GM18951 (cell line): ENCODE data around the gene CDH4.
"Not testable (repeated sequence)": the region's sequence is repeated elsewhere in the genome, so short reads cannot be mapped to it uniquely, and the experiment has no call there.

Experiments
- POLR2A ChIP-seq: IDR thresholded peaks from 4 replicates; pipeline ENCODE4 v1.6.1; 2011; ENCODE audit warnings: mild to moderate bottlenecking; ENCODE audit not compliant: insufficient read length, insufficient read depth; ENCODE audit errors: extremely low read depth
- in situ Hi-C: fragments of 300-500 bp; cut with MboI; formaldehyde crosslinking; loops from one replicate; pipeline ENCODE4 v1.12.0; 2022; ENCODE audit warnings: low sequenced_read_pairs, mixed read lengths, inconsistent platforms; ENCODE audit not compliant: unreplicated experiment

CDH4 gene

DNA sequence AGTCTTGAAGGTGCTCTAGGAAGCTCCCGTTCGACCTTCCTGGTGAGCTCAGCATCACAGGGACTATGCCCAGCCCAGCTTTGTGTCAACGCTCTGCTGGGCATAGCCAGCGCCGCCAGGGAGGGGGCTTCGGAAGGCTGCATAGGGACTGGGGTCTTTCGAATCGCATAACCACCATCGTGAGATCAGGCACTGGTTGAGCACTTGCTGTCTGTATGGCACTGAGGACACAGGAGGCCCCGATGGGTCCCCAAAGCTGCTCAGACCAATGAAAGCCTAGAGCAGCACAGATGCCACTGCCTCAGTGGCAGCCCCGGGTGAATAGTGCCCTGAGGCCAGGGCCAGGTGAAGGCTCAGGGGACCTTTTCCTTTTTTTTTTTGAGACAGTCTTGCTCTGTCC is 716.9 kb downstream of the CDH4 start:
- in situ Hi-C loops, result no loop called here
- TF ChIP-seq POLR2A, result no peak

- in situ Hi-C loops, result no loop called here
- TF ChIP-seq POLR2A, result no peak
Measured at GRCh38 chr20:61969806-61970205, 717.7 kb downstream of the CDH4 start.

DNA sequence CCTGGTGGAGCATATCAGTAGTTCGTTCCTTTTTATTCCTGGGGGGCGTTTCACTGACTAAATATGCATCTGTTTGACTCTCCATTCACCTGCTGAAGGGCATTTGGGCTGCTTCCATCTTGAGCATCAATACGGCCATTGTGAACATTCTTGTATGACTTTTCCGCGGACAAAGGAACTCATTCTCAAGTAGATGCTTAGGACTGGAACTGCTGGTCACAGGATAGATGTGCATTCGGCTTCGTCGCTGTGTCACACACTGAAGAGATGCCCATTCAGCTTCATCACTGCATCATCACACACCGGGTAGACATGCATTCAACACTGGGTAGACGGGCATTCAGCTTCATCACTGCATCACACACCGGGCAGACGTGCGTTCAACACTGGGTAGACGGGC is 718.3 kb downstream of the CDH4 start:
- in situ Hi-C loops, result no loop called here
- TF ChIP-seq POLR2A, result no peak

GRCh38 chr20:61971595-61971994 is 719.5 kb downstream of the CDH4 start:
- in situ Hi-C loops, result not testable (repeated sequence)

DNA sequence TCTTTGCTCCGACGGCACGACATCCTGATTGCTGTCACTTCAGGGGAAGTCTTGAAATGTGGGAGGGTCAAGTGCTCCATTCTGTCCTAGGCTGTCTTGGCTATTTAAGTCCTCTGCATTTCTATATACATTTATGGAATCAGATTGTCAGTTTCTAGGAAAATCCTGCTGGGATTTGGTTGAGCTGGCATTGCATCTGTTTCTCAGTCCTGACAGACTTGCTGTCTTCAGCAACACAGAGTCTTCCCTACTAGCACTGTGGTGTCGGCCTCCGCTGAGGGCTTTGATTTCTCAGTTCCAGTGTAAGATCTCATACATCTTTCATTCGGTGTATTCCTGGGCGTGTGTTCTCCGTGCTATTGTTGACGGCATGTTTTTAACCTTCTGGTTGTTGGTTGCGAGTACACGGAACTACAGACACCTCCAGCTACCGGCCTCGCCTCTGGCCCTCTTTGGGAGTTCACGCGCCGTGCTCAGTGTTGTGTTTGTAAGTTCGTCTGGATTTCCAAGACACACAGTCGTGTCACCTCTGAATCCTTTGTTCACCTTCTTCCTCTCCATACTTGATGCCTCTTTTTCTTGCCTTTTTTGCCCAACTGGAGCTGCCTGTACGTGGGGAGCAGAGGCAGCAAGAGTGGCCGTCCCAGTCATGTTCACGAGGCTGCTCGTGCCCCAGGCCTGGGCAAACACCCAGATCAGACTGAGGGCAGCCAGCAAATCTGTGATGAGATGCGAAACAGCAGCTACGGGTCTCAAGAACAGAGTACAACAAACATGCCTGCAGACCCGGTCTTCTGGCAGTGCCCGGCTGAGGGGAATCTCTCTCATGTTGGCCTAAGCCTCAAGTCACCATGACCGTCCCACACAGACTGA is 720.8 kb downstream of the CDH4 start:
- in situ Hi-C loops, result no loop called here
- TF ChIP-seq POLR2A, result no peak

DNA sequence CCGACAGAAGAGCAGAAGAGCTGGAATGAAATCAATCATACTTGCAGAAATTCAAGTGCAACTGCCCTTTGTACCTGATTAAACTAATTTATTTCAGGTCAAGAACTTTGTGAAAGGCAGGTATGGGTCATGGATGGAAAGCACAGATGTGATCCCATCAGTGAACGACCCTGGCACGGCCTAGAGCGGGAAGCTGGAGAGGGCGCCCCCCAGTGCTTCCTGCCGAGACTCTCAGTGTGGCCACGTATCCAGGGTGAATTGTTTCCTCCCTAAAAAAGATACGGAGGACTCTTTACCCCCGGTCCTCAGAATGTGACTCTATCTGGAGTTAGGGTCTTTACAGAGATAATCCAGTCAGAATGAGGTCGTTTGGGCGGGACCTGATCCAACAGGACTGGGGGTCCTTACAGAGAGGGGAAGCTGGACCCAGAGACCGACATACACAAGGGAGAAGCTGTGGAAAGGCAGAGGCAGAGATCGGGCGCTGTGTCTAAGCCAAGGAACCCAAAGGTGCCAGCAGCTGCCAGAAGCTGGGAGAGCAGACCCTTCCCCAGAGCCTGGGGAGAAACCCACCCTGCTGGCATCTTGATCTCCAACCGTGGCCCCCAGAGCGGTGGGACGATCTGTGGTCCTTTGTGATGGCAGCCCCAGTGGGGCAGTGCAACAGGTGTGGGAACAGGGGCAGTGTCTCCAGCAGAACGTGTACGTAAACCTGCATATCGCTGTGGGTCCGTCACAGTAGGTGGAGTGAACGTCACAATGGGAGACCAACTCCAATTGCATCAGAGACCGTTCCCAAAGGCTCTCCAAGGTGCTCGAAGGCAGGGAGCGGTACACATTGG is 721.7 kb downstream of the CDH4 start:
- in situ Hi-C loops, result no loop called here
- no peak for TF ChIP-seq POLR2A

- no peak for TF ChIP-seq POLR2A
- in situ Hi-C loops, result no loop called here
Measured at GRCh38 chr20:61974357-61974665, 722.2 kb downstream of the CDH4 start.

DNA sequence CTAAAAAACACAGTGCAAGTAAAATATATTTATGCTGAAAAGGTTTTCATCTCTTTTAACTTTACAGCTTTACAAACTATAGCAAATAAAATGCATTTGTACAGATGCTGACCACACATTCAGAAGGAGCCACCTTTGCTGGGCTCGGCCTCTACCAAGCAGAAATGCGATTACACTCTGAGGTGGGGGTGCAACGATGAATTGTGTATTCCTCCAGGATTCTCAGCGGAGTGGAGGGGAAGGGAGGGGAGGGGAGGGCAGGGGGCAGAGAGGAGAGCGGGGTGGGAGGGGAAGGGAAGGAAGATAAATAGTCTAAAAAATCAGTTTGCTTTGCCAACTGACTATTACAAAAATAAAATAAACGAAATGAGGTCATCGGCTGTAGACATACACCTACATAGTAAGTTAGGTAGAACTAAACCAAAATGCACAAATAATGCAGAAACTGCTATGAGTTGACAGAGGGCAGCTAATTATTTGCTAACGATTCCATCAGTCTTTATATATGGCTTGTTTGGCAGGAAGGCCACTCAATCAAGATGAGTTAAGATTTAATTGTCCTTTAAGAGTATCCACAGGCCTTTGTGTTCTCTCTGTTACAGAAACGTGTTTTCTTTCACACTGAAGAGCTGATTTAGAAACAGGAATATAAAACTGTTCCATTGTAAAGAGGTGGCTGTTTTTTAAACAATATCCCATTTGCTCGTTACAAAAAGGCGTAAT is 723.5 kb downstream of the CDH4 start:
- in situ Hi-C loops, result no loop called here
- no peak for TF ChIP-seq POLR2A

- no peak for TF ChIP-seq POLR2A
- in situ Hi-C loops, result no loop called here
Measured at GRCh38 chr20:61976263-61976643, 724.2 kb downstream of the CDH4 start.

GRCh38 chr20:61976644-61977418 is 724.8 kb downstream of the CDH4 start:
- in situ Hi-C loops, result no loop called here
- no peak for TF ChIP-seq POLR2A

- in situ Hi-C loops, result no loop called here
- no peak for TF ChIP-seq POLR2A
Measured at GRCh38 chr20:61977419-61977786, 725.3 kb downstream of the CDH4 start.

GRCh38 chr20:61978491-61978890 is 726.4 kb downstream of the CDH4 start:
- TF ChIP-seq POLR2A, result no peak
- in situ Hi-C loops, result no loop called here

DNA sequence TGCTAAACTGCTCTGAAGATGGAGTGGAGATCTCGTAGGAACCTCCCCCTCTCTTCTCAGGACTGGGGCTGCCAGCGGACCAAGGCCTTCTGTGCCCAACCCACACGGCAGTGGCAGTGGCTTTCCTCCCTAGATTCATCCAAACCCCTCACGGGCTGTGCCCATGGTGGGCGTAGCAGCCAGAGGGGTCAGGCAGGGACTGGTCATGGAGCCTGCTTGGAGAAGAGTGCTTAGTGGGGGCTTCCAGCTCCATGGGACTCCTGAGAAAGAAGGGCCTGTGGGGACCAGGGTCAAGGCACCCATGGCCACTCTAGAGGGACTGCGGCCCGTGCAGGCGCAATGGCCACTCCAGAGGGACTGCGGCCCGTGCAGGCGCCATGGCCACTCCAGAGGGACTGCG is 727.0 kb downstream of the CDH4 start:
- TF ChIP-seq POLR2A, result no peak
- in situ Hi-C loops, result no loop called here
